Spleen (tissue), 7 donors: ENCODE results near the gene UNC119B.

Experiments used
- CTCF ChIP-seq, 11 experiments: fragments of 200-600 bp in 7 of 11; fragments of 450-650 bp in 4 of 11; sonication (generic) in 4 of 11; IDR thresholded peaks in 8 of 11; conservative IDR thresholded peaks in 3 of 11; 1 replicate in 7 of 11; 2 replicates in 4 of 11; pipeline versions ENCODE4 v1.4.0 to v1.8.0; 2016 to 2021; ENCODE audit warnings: antibody characterized with exemption in 11 of 11, inconsistent platforms in 4 of 11, mild to moderate bottlenecking in 1 of 11
- POLR2A ChIP-seq, 3 donors: fragments of 450-650 bp; IDR thresholded peaks; one replicate each; pipeline ENCODE4 v1.5.1; 2017; ENCODE audit warnings: antibody characterized with exemption in 3 of 3, mild to moderate bottlenecking in 1 of 3
- donor health status: DM: no; HTN: no; CAD: no; lungs with moderate emphysema.
- donor health status: DM: no; HTN: no; CAD: no.
- donor health status: DM: no; HTN: no; CAD: no.

- TF ChIP-seq CTCF (IDR thresholded peaks at IDR 0.05 in 8 of 11, conservative IDR thresholded peaks at IDR 0.05 in 3 of 11) (no peak), POLR2A (IDR thresholded peaks at IDR 0.05) (no peak)
Measured at GRCh38 chr12:120751389-120751788, 41.1 kb downstream of the UNC119B start.
